IPS-18a (cell line): Measurements from ENCODE around the gene FOXL3.

Experiments used
- H3K27ac ChIP-seq: one replicate; pipeline ENCODE4 v1.5.1; 2013; ENCODE audit warnings: low read length
- H3K27me3 ChIP-seq: one replicate; pipeline ENCODE4 v1.6.1; 2013; ENCODE audit warnings: mild to moderate bottlenecking, low read length; ENCODE audit not compliant: control insufficient read depth, insufficient read depth
- H3K36me3 ChIP-seq: one replicate; pipeline ENCODE4 v1.6.1; 2013; ENCODE audit warnings: low read depth, low read length; ENCODE audit not compliant: control insufficient read depth
- H3K4me1 ChIP-seq: one replicate; pipeline ENCODE4 v1.6.1; 2013; ENCODE audit warnings: low read depth, low read length; ENCODE audit not compliant: control insufficient read depth
- H3K4me3 ChIP-seq: one replicate; pipeline ENCODE4 v1.5.1; 2013; ENCODE audit warnings: low read length
- H3K9ac ChIP-seq: one replicate; pipeline ENCODE4 v1.6.1; 2013; ENCODE audit warnings: mild to moderate bottlenecking, low read length, moderate library complexity
- H3K9me3 ChIP-seq: one replicate; pipeline ENCODE4 v1.6.1; 2013; ENCODE audit warnings: low read depth, low read length; ENCODE audit not compliant: control insufficient read depth

FOXL3 gene

GRCh38 chr7:288671-289101, 1.3 kb upstream of the FOXL3 start:
- Histone ChIP-seq H3K36me3 (no peaks in the 10 kb centered on the region), H3K9ac (no peak overlapping the region), H3K4me3 (no peak overlapping the region), H3K27ac (no peak overlapping the region), H3K4me1 (no peaks in the 10 kb centered on the region), H3K27me3 (peaks cover 65% of the 10 kb centered on the region), H3K9me3 (no peaks in the 10 kb centered on the region)

- H3K27me3 ChIP-seq: peaks cover 65% of the 10 kb centered on the region
- no peak overlapping the region for H3K27ac ChIP-seq
- H3K9me3 ChIP-seq: no peaks in the 10 kb centered on the region
- H3K9ac ChIP-seq: no peak overlapping the region
- H3K36me3 ChIP-seq: no peaks in the 10 kb centered on the region
- H3K4me3 ChIP-seq: no peak overlapping the region
- no peaks in the 10 kb centered on the region for H3K4me1 ChIP-seq
These were observed 688 bp upstream of the FOXL3 start for GRCh38 chr7:289209-289755.

GRCh38 chr7:290554-291372, 793 bp downstream of the FOXL3 start:
- H3K4me1 ChIP-seq: no peaks in the 10 kb centered on the region
- H3K9ac ChIP-seq: no peak overlapping the region
- H3K27me3 ChIP-seq: peaks cover 65% of the 10 kb centered on the region
- H3K27ac ChIP-seq: no peak overlapping the region
- no peaks in the 10 kb centered on the region for H3K9me3 ChIP-seq
- no peaks in the 10 kb centered on the region for H3K36me3 ChIP-seq
- no peak overlapping the region for H3K4me3 ChIP-seq

GRCh38 chr7:291373-292092, 1.6 kb downstream of the FOXL3 start:
- Histone ChIP-seq H3K9me3 (no peaks in the 10 kb centered on the region), H3K36me3 (no peaks in the 10 kb centered on the region), H3K9ac (no peak overlapping the region), H3K4me3 (no peak overlapping the region), H3K27ac (no peak overlapping the region), H3K4me1 (no peaks in the 10 kb centered on the region), H3K27me3 (peaks cover 65% of the 10 kb centered on the region)

GRCh38 chr7:292226-292625, 2.3 kb downstream of the FOXL3 start:
- Histone ChIP-seq H3K4me1 (no peaks in the 10 kb centered on the region), H3K36me3 (no peaks in the 10 kb centered on the region), H3K27me3 (peaks cover 63% of the 10 kb centered on the region), H3K4me3 (no peak overlapping the region), H3K27ac (no peak overlapping the region), H3K9me3 (no peaks in the 10 kb centered on the region), H3K9ac (no peak overlapping the region)

- no peaks in the 10 kb centered on the region for H3K4me1 ChIP-seq
- H3K27me3 ChIP-seq: peaks cover 57% of the 10 kb centered on the region
- no peaks in the 10 kb centered on the region for H3K9me3 ChIP-seq
- H3K27ac ChIP-seq: no peak overlapping the region
- H3K9ac ChIP-seq: no peak overlapping the region
- no peak overlapping the region for H3K4me3 ChIP-seq
- H3K36me3 ChIP-seq: no peaks in the 10 kb centered on the region
These were observed 2.9 kb downstream of the FOXL3 start for GRCh38 chr7:292826-293225.

GRCh38 chr7:293681-294439, 3.9 kb downstream of the FOXL3 start:
- no peaks in the 10 kb centered on the region for H3K4me1 ChIP-seq
- H3K27ac ChIP-seq: no peak overlapping the region
- no peak overlapping the region for H3K4me3 ChIP-seq
- H3K27me3 ChIP-seq: peaks cover 46% of the 10 kb centered on the region
- no peaks in the 10 kb centered on the region for H3K36me3 ChIP-seq
- H3K9ac ChIP-seq: no peak overlapping the region
- no peaks in the 10 kb centered on the region for H3K9me3 ChIP-seq

GRCh38 chr7:294440-295154, 4.6 kb downstream of the FOXL3 start:
- Histone ChIP-seq H3K9ac (no peak overlapping the region), H3K27ac (no peak overlapping the region), H3K27me3 (peaks cover 39% of the 10 kb centered on the region)

GRCh38 chr7:295155-296154, 5.5 kb downstream of the FOXL3 start:
- Histone ChIP-seq H3K27me3 (peaks cover 30% of the 10 kb centered on the region), H3K4me1 (no peaks in the 10 kb centered on the region), H3K9me3 (no peaks in the 10 kb centered on the region), H3K9ac (no peak overlapping the region), H3K4me3 (no peak overlapping the region), H3K27ac (no peak overlapping the region), H3K36me3 (no peaks in the 10 kb centered on the region)

More at GRCh38 chr7:294440-295154, 4.6 kb downstream of the FOXL3 start:
- Histone ChIP-seq H3K4me3 (no peak overlapping the region), H3K9me3 (no peaks in the 10 kb centered on the region), H3K4me1 (no peaks in the 10 kb centered on the region), H3K36me3 (no peaks in the 10 kb centered on the region)

DNA sequence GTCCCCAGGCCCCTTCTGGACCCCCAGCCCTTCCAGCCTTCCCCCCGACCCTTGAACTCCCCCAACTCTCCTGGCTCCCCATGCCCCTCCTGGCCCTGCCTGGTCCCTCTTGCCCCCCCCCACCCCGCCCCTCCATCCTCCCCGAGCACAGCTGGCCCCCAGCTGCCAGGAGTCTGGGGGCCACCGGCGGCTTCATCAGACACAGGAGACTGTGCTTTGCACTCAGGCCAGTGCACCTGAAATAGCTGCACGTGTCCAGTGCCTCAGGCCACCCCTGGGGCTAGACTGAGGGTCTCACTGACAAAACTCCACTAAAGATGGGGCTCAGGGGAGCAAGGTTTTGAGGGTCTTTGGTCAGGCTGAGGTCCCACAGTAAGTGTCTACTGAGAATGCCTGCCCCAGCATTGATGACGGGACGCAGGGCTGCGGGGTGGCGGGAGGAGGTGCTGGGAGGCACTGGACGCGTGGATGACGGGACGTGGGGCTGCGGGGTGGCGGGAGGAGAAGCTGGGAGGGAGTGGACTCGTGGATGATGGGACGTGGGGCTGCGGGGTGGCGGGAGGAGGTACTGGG, 6.5 kb downstream of the FOXL3 start:
- Histone ChIP-seq H3K27ac (no peak overlapping the region), H3K9ac (no peak overlapping the region), H3K4me3 (no peak overlapping the region), H3K27me3 (peaks cover 21% of the 10 kb centered on the region), H3K9me3 (no peaks in the 10 kb centered on the region), H3K36me3 (no peaks in the 10 kb centered on the region), H3K4me1 (no peaks in the 10 kb centered on the region)
